GM21526 (cell line): ENCODE data around the gene COLEC11.

Experiments used
- ATAC-seq: cut with Tn5 transposase; IDR thresholded peaks from one replicate; pipeline ENCODE4 v1.9.1; 2021; ENCODE audit warnings: moderate library complexity; ENCODE audit not compliant: unreplicated experiment, low FRiP score

COLEC11 gene

GRCh38 chr2:3584608-3585260, 10.2 kb upstream of the COLEC11 start:
- ATAC-seq, result no peak

GRCh38 chr2:3585261-3586109, 9.4 kb upstream of the COLEC11 start:
- no peak for ATAC-seq

DNA sequence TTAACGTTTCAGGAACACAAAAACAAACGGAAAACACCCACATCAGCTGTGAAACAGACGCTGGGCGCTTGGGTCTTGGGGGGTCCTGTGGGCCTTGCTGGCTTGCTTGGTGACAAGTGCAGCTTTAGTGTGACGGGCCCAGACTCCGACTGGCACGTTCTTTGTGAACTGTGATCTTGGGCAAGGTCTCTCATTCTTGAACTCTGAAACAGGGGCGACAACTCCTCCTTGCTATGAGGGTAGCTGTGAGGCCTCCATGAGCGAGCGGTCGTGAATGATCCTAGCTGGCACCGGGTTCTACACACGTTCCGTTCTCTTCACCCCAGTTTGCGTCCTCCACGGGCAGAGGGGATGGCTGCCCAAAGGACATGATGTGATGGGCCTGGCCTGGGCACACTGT, 8.7 kb upstream of the COLEC11 start:
- no peak for ATAC-seq

- ATAC-seq, result no peak
Observed at GRCh38 chr2:3587021-3587420, 7.9 kb upstream of the COLEC11 start.

GRCh38 chr2:3587432-3587831, 7.5 kb upstream of the COLEC11 start:
- ATAC-seq, result no peak

- no peak for ATAC-seq
Observed at GRCh38 chr2:3588084-3588483, 6.8 kb upstream of the COLEC11 start.

DNA sequence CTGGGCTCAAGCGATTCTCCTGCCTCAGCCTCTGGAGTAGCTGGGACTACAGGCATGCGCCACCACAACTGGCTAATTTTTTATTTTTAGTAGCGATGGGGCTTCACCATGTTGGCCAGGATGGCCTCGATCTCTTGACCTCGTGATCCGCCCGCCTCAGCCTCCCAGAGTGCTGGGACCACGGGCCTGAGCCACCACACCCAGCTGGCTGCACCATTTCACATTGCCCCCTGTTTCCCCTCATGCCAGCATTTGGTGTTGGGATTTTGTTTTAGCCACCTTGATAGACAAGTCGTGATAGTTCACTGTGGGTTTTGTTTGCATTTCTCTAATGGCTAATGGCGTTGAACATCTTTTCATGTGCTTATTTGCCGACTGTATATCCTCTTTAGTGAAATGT, 5.8 kb upstream of the COLEC11 start:
- ATAC-seq, result no peak

- no peak for ATAC-seq
Observed at GRCh38 chr2:3595404-3595803, 492 bp downstream of the COLEC11 start.

GRCh38 chr2:3595985-3596384, 1.1 kb downstream of the COLEC11 start:
- no peak for ATAC-seq

GRCh38 chr2:3596901-3597417, 2.0 kb downstream of the COLEC11 start:
- ATAC-seq, result no peak

GRCh38 chr2:3597567-3597966, 2.7 kb downstream of the COLEC11 start:
- no peak for ATAC-seq

DNA sequence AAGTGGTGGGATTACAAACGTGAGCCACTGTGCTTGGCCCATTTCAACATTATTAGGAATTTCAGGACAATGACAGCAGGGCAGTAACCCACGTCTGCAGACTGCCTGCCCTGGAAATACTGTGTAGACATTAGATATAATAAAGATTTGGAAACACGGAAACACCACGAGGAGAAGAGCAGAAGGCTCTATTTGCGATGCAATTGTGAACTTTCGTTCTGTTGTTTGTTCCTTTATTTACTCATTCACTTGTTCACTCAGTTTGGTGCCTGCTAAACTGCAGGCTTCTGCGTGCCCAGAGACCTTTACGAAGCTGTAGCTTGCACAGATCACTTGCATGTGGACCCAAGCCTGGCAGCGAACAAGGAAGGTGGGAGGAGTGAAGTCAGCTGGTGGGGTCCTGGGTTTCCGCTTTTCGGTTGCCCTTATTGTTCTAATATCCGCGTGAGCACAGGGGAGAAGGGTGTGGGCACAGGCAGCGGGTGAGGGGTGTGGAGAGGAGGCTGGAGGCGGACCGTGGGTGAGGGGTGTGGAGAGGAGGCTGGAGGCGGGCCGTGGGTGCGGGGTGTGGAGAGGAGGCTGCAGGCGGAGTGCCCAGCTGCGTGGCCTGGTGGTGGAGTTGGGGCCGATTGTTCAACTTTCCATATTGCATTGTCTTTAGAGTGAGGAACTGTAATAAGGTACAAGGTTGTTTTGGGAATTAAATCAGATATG, 3.4 kb downstream of the COLEC11 start:
- no peak for ATAC-seq

- no peak for ATAC-seq
Observed at GRCh38 chr2:3598912-3599854, 4.3 kb downstream of the COLEC11 start.

DNA sequence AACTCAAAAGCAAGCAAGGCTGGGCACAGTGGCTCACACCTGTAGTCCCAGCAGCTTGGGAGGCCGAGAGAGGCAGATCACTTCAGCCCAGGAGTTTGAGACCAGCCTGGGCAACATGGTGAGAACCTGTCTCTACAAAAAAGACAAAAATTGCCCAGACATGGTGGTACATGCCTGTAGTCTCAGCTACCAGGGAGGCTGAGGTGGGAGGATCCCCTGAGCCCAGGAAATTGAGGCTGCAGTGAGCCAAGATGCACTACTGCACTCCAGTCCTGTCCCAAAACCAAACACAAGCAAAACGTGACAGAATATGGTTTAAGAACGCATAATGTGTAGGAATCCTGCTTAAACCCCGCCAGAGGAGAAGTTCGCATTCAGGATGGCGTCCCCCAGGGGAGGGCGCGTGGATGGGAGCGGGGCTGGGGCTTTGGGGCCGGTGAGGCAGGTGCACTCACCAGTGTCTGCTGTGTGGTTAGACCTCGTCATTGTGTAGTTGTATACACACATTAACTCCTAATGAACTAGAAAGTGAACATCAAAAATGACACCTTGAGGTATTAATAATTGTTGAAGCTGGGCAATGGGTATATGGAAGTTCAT, 5.4 kb downstream of the COLEC11 start:
- no peak for ATAC-seq

- ATAC-seq, result no peak
Observed at GRCh38 chr2:3601561-3602271, 6.8 kb downstream of the COLEC11 start.

GRCh38 chr2:3602553-3603339, 7.8 kb downstream of the COLEC11 start:
- no peak for ATAC-seq

GRCh38 chr2:3603536-3604206, 8.8 kb downstream of the COLEC11 start:
- no peak for ATAC-seq
